ENCODE results near the gene ITSN1. TPM values are rescaled to one million over a fixed set of nuclear protein-coding genes. Genes with fewer than 3 reads are reported as not detected.

The ITSN1 gene
- total RNA-seq, 1 donor from 2014 or later = 68.2 TPM

DNA sequence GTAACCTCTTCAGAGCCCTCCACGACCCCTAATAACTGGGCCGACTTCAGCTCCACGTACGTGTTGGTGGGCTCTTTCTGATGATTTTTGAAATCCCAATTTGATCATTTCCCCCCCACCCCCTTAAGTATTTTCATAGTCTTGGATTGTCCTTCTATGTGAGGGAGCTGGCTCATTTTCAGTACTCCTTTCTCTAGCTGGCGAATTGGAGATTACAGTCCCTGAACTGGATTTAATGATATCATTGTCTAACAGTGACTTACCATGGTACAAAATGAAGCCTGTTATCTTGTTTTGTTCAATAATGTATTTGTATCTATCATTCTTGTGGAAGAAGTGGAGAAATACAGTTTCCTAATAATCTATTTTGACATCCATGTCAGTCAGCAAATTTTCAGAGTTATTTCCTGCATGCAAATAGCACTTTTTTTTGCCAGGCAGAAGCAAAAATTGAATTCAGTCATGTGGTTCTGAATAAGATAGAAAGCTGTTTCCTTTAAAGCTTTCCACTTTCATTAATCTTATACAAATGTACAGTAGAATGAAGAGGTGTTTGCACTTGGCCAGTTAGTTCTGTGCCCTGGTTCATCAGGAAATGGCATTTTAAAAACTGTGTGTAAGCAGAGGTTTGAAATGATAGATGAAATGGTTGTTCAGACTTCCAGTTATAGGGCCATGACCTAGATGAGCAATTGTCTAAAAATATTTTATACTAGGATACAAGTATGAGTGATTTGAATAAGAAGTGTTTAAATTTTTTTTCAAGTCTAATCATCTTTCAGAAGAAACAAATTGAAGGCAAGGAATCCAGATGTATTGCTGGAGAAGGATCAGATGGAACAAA, 169.1 kb downstream of the ITSN1 start:
- H3K9me3 Mint-ChIP-seq (ENCODE audit: unreplicated experiment) = no peaks in the 10 kb centered on the region
- peaks cover 22% of the 10 kb centered on the region for H3K4me1 Mint-ChIP-seq (ENCODE audit: unreplicated experiment)
- no peak for DNase-seq (ENCODE audit: low spot score)
- peaks cover 5% of the 10 kb centered on the region for H3K27me3 Mint-ChIP-seq (ENCODE audit: unreplicated experiment)
- TF ChIP-seq, protein P1, sequence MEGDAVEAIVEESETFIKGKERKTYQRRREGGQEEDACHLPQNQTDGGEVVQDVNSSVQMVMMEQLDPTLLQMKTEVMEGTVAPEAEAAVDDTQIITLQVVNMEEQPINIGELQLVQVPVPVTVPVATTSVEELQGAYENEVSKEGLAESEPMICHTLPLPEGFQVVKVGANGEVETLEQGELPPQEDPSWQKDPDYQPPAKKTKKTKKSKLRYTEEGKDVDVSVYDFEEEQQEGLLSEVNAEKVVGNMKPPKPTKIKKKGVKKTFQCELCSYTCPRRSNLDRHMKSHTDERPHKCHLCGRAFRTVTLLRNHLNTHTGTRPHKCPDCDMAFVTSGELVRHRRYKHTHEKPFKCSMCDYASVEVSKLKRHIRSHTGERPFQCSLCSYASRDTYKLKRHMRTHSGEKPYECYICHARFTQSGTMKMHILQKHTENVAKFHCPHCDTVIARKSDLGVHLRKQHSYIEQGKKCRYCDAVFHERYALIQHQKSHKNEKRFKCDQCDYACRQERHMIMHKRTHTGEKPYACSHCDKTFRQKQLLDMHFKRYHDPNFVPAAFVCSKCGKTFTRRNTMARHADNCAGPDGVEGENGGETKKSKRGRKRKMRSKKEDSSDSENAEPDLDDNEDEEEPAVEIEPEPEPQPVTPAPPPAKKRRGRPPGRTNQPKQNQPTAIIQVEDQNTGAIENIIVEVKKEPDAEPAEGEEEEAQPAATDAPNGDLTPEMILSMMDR (IDR thresholded peaks at IDR 0.05; ENCODE audit: unreplicated experiment) = no peak
- H3K27ac Mint-ChIP-seq (ENCODE audit: unreplicated experiment) = no peak overlapping the region
- no peak overlapping the region for H3K4me3 Mint-ChIP-seq (ENCODE audit: unreplicated experiment)
- peaks cover 21% of the 10 kb centered on the region for H3K36me3 Mint-ChIP-seq (ENCODE audit: low read depth, unreplicated experiment)

DNA sequence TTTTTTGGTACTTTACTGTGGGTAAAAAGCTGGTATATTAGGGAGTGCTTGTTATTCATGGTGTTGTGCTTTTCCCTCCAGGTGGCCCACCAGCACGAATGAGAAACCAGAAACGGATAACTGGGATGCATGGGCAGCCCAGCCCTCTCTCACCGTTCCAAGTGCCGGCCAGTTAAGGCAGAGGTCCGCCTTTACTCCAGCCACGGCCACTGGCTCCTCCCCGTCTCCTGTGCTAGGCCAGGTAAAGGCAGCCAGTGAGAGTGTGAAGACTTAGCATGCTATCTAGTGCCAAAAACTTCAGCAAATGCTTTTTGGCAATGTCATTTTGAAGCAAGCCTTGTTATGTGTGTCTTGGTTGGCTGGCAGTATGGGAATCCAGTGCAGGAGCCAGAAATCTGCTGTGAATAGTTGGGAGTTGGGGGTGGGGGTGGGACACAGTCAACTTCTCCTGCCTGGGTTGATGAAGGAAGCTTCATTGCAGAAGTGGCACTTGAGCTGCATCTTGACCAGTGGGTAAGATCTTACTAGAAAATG, 171.6 kb downstream of the ITSN1 start:
- Mint-ChIP-seq H3K9me3 (ENCODE audit: unreplicated experiment) (no peaks in the 10 kb centered on the region), H3K4me3 (ENCODE audit: unreplicated experiment) (no peak overlapping the region), H3K36me3 (ENCODE audit: low read depth, unreplicated experiment) (peaks cover 34% of the 10 kb centered on the region), H3K27me3 (ENCODE audit: unreplicated experiment) (peaks cover 5% of the 10 kb centered on the region), H3K4me1 (ENCODE audit: unreplicated experiment) (peaks cover 26% of the 10 kb centered on the region), H3K27ac (ENCODE audit: unreplicated experiment) (no peak overlapping the region)
- TF ChIP-seq, protein P1 (IDR thresholded peaks at IDR 0.05; ENCODE audit: unreplicated experiment) = no peak
- no peak for DNase-seq (ENCODE audit: low spot score)

DNA sequence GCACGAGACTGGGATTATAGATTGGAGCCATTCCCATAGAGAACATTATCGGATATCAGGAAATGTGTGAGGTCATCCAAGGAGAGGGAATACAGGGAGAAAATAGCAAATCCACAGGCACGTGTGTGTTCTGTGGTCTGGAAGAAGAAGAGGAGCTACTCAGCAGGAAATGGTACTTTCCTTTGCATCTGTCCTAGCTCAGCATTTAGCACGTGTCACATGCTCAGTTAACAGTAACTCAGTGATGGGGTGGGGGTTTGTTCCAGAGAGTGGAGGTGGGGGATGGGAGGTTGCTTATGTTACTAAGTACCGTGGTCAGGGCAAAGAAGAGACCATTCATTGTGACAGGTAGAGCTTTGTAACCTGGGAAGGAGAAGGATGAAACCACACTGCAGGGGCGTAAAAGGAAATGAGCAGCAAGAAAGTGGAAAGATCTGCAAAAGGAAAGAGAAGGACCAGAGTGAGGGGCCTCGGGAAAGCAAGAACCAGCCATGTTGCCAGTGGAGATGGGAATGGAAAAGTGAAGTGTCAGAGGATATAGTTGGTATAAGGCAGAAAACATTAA, 172.9 kb downstream of the ITSN1 start:
- no peak for DNase-seq (ENCODE audit: low spot score)
- Mint-ChIP-seq H3K27me3 (ENCODE audit: unreplicated experiment) (peaks cover 5% of the 10 kb centered on the region), H3K4me1 (ENCODE audit: unreplicated experiment) (peaks cover 26% of the 10 kb centered on the region), H3K36me3 (ENCODE audit: low read depth, unreplicated experiment) (peaks cover 34% of the 10 kb centered on the region), H3K4me3 (ENCODE audit: unreplicated experiment) (peak overlapping the region; percentile 10), H3K9me3 (ENCODE audit: unreplicated experiment) (no peaks in the 10 kb centered on the region), H3K27ac (ENCODE audit: unreplicated experiment) (peak overlapping the region; percentile 28)
- TF ChIP-seq, protein P1 (IDR thresholded peaks at IDR 0.05; ENCODE audit: unreplicated experiment) = no peak

DNA sequence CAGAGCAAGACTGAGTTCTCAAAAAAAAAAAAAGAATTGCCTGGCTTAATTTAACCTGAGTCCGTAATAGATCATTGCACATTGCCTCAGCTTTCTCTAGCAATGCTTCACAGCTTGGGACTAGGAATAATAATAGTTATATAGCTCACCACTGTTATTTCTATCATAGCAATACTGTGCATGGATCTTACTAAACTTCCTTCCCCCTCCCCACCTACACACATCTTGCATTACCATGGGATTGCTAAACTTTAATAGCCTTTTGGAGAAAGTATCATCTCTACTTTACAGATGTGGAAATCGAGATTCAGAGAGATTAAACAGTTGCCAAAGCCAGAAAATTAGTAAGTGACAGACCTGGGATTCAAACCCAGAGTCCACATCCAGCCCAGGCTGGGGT, 173.9 kb downstream of the ITSN1 start:
- DNase-seq (ENCODE audit: low spot score) = no peak
- TF ChIP-seq, protein P1 (IDR thresholded peaks at IDR 0.05; ENCODE audit: unreplicated experiment) = no peak
- H3K9me3 Mint-ChIP-seq (ENCODE audit: unreplicated experiment) = no peaks in the 10 kb centered on the region
- peaks cover 25% of the 10 kb centered on the region for H3K4me1 Mint-ChIP-seq (ENCODE audit: unreplicated experiment)
- peaks cover 34% of the 10 kb centered on the region for H3K36me3 Mint-ChIP-seq (ENCODE audit: low read depth, unreplicated experiment)
- peaks cover 5% of the 10 kb centered on the region for H3K27me3 Mint-ChIP-seq (ENCODE audit: unreplicated experiment)
- H3K4me3 Mint-ChIP-seq (ENCODE audit: unreplicated experiment) = no peak overlapping the region
- H3K27ac Mint-ChIP-seq (ENCODE audit: unreplicated experiment) = peak overlapping the region; percentile 11

DNA sequence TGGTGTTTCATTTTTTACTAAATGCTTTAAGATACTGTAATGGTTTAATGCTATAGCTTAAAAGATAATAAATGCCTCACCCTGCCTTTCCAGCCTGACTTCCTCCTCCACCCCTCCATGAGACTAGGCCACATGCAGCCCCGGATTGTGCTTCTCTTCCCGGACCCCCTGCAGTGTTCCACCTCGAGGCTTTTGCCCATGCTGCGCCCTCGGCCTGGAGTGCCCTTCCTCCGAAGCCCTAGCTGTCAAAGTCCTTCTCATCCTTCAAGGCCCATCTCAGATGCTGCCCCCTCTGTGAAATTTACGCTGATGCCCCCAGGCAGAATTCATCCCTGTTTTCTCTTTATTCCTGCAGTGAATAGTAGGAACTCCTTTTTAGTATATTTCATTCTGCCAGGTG, 174.8 kb downstream of the ITSN1 start:
- Mint-ChIP-seq H3K4me3 (ENCODE audit: unreplicated experiment) (no peak overlapping the region), H3K4me1 (ENCODE audit: unreplicated experiment) (peaks cover 23% of the 10 kb centered on the region), H3K27me3 (ENCODE audit: unreplicated experiment) (peaks cover 5% of the 10 kb centered on the region), H3K27ac (ENCODE audit: unreplicated experiment) (no peak overlapping the region), H3K9me3 (ENCODE audit: unreplicated experiment) (no peaks in the 10 kb centered on the region), H3K36me3 (ENCODE audit: low read depth, unreplicated experiment) (peaks cover 34% of the 10 kb centered on the region)
- no peak for DNase-seq (ENCODE audit: low spot score)
- TF ChIP-seq, protein P1 (IDR thresholded peaks at IDR 0.05; ENCODE audit: unreplicated experiment) = no peak
